Inflammatory macrophage treated with lipopolysaccharide for 1 hour (primary cell): Measurements from ENCODE around the gene SMURF1.
A peak's percentile ranks its signal among the peaks of the same experiment; 100 is the strongest.

Source experiments
- DNase-seq, 2 donors: peaks; one replicate each; pipeline ENCODE4 v3.0.0-alpha.2; 2020 to 2022

SMURF1 gene

GRCh38 chr7:99027841-99028240, 116.1 kb downstream of the SMURF1 start:
- DNase-seq: no peak

GRCh38 chr7:99027241-99027640, 116.7 kb downstream of the SMURF1 start:
- no peak for DNase-seq

DNA sequence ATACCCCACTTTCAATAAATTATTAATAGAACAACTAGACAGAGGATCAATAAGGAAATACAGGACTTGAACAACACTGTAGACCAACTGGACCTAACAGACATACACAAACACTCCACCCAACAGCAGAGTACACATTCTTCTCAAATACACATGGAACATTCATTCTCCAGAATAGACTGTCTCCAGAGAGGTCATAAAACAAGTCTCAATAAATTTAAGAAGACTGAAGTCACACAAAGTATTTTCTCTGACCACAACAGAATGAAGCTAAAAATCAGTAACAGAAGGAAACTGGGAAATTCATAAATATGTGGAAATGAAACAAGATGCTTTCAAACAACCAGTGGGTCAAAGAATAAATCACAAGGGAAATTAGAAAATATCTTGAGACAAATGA, 119.8 kb downstream of the SMURF1 start:
- no peak for DNase-seq

- DNase-seq: no peak
These were observed 121.9 kb downstream of the SMURF1 start for GRCh38 chr7:99021941-99022560.

- no peak for DNase-seq
These were observed 123.5 kb downstream of the SMURF1 start for GRCh38 chr7:99020413-99020715.

DNA sequence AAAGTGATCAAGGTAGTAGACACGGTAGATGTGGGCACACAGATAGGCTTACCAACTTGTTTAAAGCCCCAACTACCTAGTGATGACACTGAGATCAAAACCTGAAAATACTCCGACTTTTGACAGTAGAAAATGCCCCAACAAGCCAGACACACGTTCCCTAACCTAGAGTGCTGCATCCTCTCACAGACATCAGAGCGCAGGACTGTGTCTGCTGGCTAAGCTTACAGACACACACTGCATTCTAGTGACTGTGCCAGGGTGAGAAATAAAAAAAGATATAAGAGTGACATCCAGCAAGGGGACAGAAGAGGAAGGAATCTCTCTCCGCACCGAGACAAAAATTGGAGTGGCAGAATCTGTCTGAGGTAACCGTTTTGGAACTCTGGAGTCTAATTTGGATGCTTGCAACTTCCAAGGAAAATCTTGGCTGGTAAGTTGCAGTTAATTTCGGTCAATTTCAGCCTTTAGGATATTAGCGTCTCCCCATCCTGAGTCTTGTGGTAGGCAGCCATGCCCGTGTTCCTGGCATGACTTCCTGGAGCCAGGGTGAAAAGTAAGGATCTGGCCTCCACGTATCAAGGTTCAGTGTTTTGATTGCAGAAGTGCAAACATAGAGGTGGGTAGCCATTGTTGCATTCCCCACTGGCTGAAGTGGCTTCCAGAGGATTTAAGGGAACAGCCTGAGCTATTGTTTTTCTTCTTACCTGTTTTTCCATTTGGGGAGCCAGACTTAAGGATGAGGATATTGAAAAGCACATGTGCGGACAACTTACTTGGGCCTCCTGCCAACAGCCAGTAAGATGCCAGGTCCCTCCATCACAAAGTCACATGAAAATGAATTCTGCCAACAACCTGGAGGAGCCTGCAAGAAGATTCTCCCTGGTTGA, 124.1 kb downstream of the SMURF1 start:
- no peak for DNase-seq

GRCh38 chr7:99016196-99016595, 127.7 kb downstream of the SMURF1 start:
- no peak for DNase-seq

DNA sequence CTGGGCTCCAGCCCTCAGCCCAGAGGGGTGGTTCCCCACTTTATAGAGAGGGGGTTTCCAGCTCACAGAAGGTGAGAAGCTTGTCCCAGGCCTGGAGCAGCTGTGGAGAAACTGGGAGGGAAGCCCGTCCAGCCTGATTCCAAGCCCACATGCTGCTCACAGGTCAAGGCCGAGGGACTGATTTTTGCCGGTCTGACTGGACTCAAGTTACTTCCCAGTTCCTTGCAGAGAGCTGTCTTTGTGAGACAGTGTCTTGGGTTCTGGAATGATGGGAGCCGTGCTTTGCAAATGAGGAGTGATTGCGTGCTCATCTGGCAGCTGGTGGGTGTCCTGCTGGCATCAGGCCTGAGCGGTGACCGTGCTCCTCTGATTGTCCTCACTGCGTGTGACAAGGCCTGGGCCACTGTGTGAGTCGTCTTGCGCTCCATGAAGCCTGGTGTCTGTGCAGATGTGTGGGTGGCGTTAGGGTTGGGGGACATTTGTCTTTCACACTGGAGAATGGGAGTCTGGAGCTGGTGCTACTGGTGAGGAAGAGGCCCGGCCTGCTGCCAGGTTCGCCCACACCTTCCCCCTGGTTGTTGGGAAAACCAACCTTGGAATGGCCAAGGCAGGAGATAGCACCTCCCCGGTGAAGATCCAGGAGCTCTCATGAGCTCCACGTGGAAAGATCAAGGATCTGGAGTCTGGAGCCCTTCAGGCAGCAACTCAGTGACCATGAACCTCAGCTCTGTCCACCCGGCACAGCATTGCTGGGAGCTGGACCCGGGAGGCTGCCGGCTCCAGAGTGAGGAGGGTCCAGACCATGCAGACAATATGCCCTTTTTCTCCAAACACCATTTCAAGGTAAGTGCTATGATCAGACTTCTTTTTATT, 129.6 kb downstream of the SMURF1 start:
- DNase-seq: no peak

DNA sequence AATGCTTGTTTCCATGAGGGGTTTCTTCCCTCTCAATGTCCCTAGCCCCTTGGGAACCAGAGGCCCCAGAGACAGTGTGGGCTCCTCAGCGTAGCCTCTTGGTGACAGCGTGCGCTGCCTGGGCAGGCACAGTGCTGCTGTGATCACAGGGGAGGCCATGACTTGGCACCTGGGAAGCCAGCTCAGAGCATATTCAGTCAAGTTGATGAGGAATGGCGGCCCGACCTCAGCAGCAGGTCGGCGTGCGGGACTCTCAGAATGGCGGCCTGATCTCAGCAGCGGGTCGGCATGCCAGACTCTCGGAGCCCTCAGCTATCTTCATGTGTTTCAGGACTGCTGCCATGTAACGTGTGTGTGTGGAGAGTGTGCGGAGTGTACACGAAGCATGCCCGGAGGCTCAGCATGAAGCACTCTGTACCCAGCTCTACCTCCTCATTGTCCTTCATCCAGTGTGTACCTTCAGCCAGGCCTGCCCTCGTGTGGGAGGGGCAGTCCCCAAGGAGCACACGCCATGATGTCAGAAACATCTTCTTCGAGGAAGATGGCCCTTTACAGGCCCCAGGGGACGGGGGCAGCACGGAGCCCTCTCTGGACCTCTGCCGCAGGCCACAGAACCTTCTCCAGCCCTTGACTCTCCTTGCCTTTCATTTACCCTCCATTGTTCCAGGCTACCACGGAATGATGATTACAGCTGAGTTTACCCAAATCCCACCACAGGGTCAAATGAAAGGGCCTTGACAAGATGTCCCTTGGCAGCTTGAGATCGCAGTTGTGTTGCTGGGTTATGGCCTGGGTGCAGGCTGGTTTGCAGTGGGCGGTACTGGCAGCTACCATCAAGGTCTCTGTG, 130.4 kb downstream of the SMURF1 start:
- no peak for DNase-seq

DNA sequence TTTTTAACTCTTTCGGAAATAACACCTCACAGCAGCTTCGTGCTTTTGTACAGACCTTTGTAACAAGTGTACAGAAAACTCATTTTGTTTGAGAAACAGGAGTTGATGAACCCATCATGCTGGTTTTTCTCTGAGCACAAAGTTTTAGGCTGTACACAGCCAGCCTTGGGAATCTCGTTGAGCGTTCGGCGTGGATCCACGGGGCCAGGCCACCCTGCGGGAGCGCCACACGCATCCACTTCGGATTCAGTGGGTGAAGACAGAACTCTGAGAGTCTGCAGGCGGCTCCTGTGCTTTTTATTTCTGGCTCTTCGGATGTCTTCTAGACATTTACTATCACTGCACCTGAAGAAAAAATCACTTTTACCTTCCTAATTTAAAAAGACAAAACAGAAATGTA, 131.2 kb downstream of the SMURF1 start:
- DNase-seq: no peak

DNA sequence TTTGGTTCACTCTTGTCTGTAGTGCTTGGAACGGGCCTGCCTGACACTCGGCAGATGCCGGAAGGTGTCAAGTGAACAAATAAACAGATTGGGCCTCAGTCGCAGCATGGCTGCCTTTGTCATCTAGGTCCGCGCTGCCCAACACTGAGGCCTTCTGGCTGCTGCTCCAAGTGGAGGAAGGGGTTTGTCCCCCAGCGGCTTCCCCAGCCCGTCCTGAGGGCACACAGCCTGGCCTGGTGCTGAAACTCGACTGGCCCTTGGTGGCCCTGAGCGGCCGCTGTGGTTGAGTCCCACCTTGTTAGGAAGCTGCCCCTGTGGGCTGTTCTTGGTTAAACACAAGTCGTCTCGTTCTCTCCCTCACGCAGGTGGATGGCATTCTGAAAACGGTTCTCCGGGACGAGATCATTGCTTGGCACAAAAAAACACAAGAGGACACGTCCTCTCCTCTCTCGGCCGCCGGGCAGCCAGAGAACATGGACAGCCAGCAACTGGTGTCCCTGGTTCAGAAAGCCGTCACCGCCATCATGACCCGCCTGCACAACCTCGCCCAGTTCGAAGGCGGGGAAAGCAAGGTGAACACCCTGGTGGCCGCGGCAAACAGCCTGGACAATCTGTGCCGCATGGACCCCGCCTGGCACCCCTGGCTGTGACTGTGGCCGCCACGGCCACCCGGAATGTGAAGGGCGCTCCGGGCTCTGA, 132.1 kb downstream of the SMURF1 start:
- DNase-seq: no peak

DNA sequence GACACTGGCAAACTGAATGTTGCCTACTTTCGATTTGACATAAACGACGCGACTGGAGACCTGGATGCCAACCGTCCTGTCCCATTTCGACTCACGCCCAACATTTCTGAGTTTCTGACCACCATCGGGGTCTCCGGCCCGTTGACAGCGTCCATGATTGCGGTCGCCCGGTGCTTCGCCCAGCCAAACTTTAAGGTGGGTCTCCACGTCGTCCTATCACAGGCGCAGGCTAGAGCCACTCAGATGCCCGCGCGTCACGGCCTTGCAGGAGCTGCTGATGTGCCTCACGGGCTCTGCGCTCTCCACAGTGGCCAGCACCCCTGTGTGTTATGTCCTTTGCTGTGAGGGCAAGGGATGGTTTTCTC, 132.6 kb downstream of the SMURF1 start:
- DNase-seq: no peak

DNA sequence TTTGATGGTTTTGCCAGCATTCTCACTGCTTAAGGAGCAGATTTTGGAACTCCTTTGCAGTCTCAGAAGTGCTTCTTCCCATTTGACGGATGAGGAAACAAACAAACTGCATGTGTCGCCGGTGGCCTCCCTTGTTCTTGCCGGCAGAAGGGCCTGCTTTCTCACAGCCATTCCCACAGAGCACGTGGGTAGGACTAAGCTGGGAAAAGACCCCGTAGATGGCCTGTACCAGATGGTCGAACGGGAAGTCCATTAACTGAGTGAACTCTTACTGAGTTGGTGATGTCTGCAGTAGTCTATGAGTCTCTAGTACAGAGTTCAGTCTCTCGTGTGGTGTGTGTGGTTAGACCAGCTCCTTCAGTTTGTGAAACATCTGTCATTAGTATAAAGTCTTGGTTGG, 133.6 kb downstream of the SMURF1 start:
- no peak for DNase-seq

DNA sequence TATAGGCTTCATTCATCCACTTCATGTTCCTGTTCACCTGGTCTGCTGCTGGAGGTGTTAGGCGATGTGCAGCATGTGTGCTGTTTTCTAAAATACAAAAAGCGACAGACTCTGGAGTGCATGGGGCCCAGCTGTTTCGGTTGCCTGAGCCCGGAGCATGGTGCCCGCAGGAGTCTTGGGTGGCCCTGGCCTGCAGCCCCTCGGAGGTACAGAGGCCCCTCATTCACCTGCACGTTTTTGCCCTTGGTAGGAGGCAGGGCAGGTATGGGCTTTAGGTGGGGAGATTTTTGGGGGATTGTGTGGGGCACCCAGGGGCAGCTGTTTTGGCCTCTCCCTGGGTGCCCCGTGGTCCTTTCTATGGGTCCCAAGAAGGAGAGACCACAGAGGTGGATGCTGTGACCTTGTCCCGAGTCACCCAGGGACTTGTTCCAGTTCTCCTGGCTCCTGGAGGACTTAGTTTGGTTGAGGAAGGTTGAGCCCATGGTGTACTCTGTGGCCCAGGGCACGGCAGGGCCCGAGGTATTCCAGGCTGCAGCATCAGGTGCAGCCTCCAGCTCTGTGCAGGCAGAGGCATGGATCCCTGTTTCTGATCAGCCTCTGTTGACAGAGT, 134.9 kb downstream of the SMURF1 start:
- DNase-seq: no peak

- no peak for DNase-seq
These were observed 135.7 kb downstream of the SMURF1 start for GRCh38 chr7:99008181-99008631.

DNA sequence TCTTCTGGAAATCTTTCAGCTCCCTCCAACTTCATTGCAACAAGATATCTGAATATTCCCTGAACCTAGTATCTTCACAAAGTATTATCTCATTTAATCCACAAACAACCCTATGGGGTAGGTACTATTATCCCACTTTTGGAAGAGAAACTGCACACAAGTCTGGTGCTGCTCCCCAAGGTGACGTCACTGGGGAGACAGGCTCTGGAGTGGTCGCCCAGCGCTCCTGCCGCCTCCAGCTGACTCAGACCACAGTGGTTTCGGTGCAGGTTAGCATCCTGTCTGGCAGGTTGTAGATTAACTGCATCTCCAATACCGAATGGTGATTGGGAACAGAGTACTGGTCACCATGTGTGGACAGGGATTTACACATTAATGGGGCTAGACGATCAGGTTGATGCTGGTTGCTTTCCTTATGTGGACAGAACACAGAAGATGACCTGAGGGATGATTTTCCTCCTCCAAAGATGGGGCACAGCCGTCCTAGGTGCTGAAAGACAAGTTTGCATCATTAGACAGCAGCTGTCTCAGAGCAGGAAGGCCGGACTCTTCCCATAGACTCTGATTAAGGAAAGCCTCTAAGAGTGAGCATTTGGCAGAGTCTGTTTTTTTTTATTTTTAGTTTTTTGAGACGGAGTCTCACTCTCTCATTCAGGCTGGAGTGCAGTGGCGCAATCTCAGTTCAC, 137.0 kb downstream of the SMURF1 start:
- no peak for DNase-seq

- DNase-seq: no peak
These were observed 138.1 kb downstream of the SMURF1 start for GRCh38 chr7:99005776-99006175.

DNA sequence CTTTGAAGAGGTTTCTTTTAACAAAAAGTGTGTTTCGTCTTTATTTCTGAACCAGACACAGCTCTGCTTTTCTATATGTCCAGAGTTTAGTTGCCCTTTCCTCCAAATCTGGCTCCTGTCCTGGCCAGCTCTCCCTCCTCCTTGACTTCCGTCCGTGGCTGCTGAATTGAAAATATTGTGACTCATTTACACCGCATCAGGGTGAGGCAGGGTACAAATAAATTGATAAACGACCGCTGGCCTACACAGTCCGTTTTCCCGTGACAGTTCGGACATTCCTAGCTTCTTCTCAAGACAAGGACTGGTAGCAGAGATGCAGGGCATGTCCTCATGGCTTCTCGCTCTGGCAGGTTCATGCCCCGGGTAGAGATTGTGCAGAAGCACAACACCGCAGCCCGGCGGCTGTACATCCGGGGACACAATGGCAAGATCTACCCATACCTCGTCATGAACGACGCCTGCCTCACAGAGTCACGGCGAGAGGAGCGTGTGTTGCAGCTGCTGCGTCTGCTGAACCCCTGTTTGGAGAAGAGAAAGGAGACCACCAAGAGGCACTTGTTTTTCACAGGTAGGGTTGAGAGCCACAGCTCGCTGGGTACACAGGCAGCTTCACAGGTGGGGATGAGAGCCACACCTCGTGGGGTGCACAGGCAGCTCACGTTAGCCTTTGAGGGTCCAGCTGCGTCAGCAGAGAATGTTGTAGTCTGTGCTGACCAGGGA, 139.0 kb downstream of the SMURF1 start:
- no peak for DNase-seq

- peak in 1 of 2 donors; percentile 39 for DNase-seq
These were observed 139.7 kb downstream of the SMURF1 start for GRCh38 chr7:99004216-99004615.

DNA sequence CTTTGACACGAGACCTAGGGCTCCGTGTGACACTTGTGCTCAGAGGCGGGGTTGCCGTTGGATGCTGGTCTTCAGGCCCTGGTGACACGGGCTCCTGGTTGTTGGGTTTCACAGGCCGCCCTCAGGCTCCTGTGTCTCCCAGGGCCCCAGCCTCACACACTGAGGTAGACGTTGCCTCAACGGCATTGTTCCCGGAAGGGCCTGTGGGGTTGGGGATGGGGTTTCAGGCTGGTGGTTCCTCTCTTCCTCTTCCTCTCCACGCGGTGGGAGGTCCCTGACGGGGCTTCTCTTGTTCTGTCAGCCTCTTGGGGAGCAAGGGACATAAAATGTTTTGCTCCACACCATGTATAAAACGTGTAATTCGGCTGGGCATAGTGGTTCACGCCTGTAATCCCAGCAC, 140.5 kb downstream of the SMURF1 start:
- DNase-seq: no peak
